Ishikawa (cell line): ENCODE data around the gene CDK6.

ENCODE experiments used
- CEBPB ChIP-seq: IDR thresholded peaks from 2 replicates; pipeline ENCODE4 v1.6.1; 2012
- CREB1 ChIP-seq: IDR thresholded peaks from 2 replicates; pipeline ENCODE4 v1.6.1; 2012; ENCODE audit warnings: low read depth
- EGR1 ChIP-seq: IDR thresholded peaks from 2 replicates; pipeline ENCODE4 v1.6.1; 2012
- EP300 ChIP-seq: IDR thresholded peaks from 2 replicates; pipeline ENCODE4 v1.6.1; 2012; ENCODE audit warnings: borderline replicate concordance
- FOXM1 ChIP-seq: IDR thresholded peaks from 2 replicates; pipeline ENCODE4 v1.6.1; 2012; ENCODE audit warnings: low read depth, borderline replicate concordance
- MAX ChIP-seq: IDR thresholded peaks from 2 replicates; pipeline ENCODE4 v1.6.1; 2012
- NFIC ChIP-seq: IDR thresholded peaks from 2 replicates; pipeline ENCODE4 v1.6.1; 2012
- RAD21 ChIP-seq: IDR thresholded peaks from 2 replicates; pipeline ENCODE4 v1.6.1; 2012; ENCODE audit warnings: low read depth
- REST ChIP-seq: IDR thresholded peaks from 2 replicates; pipeline ENCODE4 v1.6.1; 2012; ENCODE audit warnings: low read depth, mild to moderate bottlenecking
- TAF1 ChIP-seq: IDR thresholded peaks from 2 replicates; pipeline ENCODE4 v1.6.1; 2012; ENCODE audit warnings: low read depth, mild to moderate bottlenecking
- TCF12 ChIP-seq: IDR thresholded peaks from 2 replicates; pipeline ENCODE4 v1.6.1; 2012; ENCODE audit warnings: low read depth
- TEAD4 ChIP-seq: IDR thresholded peaks from 2 replicates; pipeline ENCODE4 v1.6.1; 2012
- USF1 ChIP-seq: IDR thresholded peaks from 2 replicates; pipeline ENCODE4 v1.6.1; 2012
- YY1 ChIP-seq: IDR thresholded peaks from 2 replicates; pipeline ENCODE4 v1.6.1; 2012; ENCODE audit warnings: low read depth
- ZBTB7A ChIP-seq: IDR thresholded peaks from 2 replicates; pipeline ENCODE4 v1.6.1; 2012; ENCODE audit warnings: low read depth

The CDK6 gene

GRCh38 chr7:92798517-92799249 lies 37.7 kb downstream of the CDK6 start:
- no peak for TF ChIP-seq MAX
- no peak for TF ChIP-seq USF1
- TF ChIP-seq YY1: no peak
- TF ChIP-seq CREB1: no peak
- TF ChIP-seq REST: no peak
- no peak for TF ChIP-seq FOXM1
- no peak for TF ChIP-seq CEBPB
- TF ChIP-seq TEAD4: no peak

GRCh38 chr7:92797693-92798092 lies 38.7 kb downstream of the CDK6 start:
- TF ChIP-seq USF1 (no peak), CREB1 (no peak), YY1 (no peak), TEAD4 (no peak), NFIC (no peak), EP300 (no peak), FOXM1 (no peak), MAX (no peak), CEBPB (no peak), TAF1 (no peak), RAD21 (no peak), TCF12 (no peak), EGR1 (no peak)

- TF ChIP-seq RAD21: no peak
- no peak for TF ChIP-seq CEBPB
- TF ChIP-seq EGR1: no peak
- no peak for TF ChIP-seq USF1
- no peak for TF ChIP-seq TAF1
- no peak for TF ChIP-seq FOXM1
- TF ChIP-seq TEAD4: no peak
- TF ChIP-seq ZBTB7A: no peak
- TF ChIP-seq TCF12: no peak
- TF ChIP-seq YY1: no peak
- TF ChIP-seq REST: no peak
- no peak for TF ChIP-seq EP300
- no peak for TF ChIP-seq CREB1
- TF ChIP-seq MAX: no peak
These were observed 39.1 kb downstream of the CDK6 start for GRCh38 chr7:92797284-92797683.

GRCh38 chr7:92794831-92795230 lies 41.5 kb downstream of the CDK6 start:
- TF ChIP-seq EGR1 (no peak), EP300 (no peak)

GRCh38 chr7:92794391-92794790 lies 42.0 kb downstream of the CDK6 start:
- TF ChIP-seq REST: no peak
- TF ChIP-seq NFIC: no peak
- TF ChIP-seq CREB1: no peak
- TF ChIP-seq USF1: no peak
- no peak for TF ChIP-seq TAF1
